NCI-H2107 treated with DMSO at 0.1 percent for 48 hours (cell line): ENCODE data around the gene PRR15L.

ENCODE experiments used
- DNase-seq: peaks from one replicate; lab custom pipeline; 2025; ENCODE audit not compliant: unreplicated experiment; lab: John Stamatoyannopoulos, UW

Gene PRR15L

GRCh38 chr17:47907932-47908562 lies 49.6 kb downstream of the PRR15L start:
- no peak for DNase-seq

- DNase-seq: no peak
Measured at GRCh38 chr17:47906443-47906842, 51.2 kb downstream of the PRR15L start.

GRCh38 chr17:47905221-47905733 lies 52.4 kb downstream of the PRR15L start:
- DNase-seq: no peak

- no peak for DNase-seq
Measured at GRCh38 chr17:47902039-47902744, 55.5 kb downstream of the PRR15L start.
